Neuronal stem cell (in vitro differentiated cells): ENCODE data around the gene AP5S1.

Experiments
- DNase-seq: peaks from one replicate; pipeline ENCODE4 v3.0.0-alpha.2; 2013; ENCODE audit warnings: low spot score
- H2AFZ ChIP-seq: one replicate; pipeline ENCODE4 v1.6.1; 2013; ENCODE audit warnings: mild to moderate bottlenecking, low read length, inconsistent platforms
- H2AK5ac ChIP-seq: 2 replicates; pipeline ENCODE4 v1.6.1; 2013; ENCODE audit warnings: low read depth, mild to moderate bottlenecking, inconsistent platforms, low read length, moderate library complexity, mixed read lengths
- H2BK120ac ChIP-seq: 2 replicates; pipeline ENCODE4 v1.6.1; 2013; ENCODE audit warnings: low read depth, mild to moderate bottlenecking, inconsistent platforms, low read length, moderate library complexity, mixed read lengths
- H2BK12ac ChIP-seq: one replicate; pipeline ENCODE4 v1.6.1; 2013; ENCODE audit warnings: low read length, inconsistent platforms
- H2BK15ac ChIP-seq: 2 replicates; pipeline ENCODE4 v1.6.1; 2013; ENCODE audit warnings: mild to moderate bottlenecking, low read length, inconsistent platforms, mixed read lengths
- H2BK5ac ChIP-seq: one replicate; pipeline ENCODE4 v1.6.1; 2013; ENCODE audit warnings: inconsistent platforms, mild to moderate bottlenecking, low read length, moderate library complexity
- H3K14ac ChIP-seq: one replicate; pipeline ENCODE4 v1.6.1; 2013; ENCODE audit warnings: low read length, inconsistent platforms
- H3K18ac ChIP-seq: 2 replicates; pipeline ENCODE4 v1.6.1; 2013; ENCODE audit warnings: low read length, inconsistent platforms
- H3K23ac ChIP-seq: 2 replicates; pipeline ENCODE4 v1.6.1; 2013; ENCODE audit warnings: low read depth, mild to moderate bottlenecking, mixed read lengths, low read length, inconsistent platforms; ENCODE audit not compliant: poor library complexity
- H3K27ac ChIP-seq: replicated peaks from 3 replicates; pipeline ENCODE4 v1.5.1; 2013; ENCODE audit warnings: low read length, inconsistent platforms
- H3K27me3 ChIP-seq, 3 experiments: 2 replicates each; pipeline ENCODE4 v1.6.1; 2013; ENCODE audit warnings: low read length in 3 of 3, mild to moderate bottlenecking in 2 of 3, inconsistent platforms in 1 of 3, low read depth in 1 of 3, mixed read lengths in 1 of 3, moderate library complexity in 1 of 3; ENCODE audit not compliant: control insufficient read depth in 3 of 3, insufficient read depth in 3 of 3
- H3K36me3 ChIP-seq, 2 donors: replicated peaks in 1 of 2; 2 replicates each; pipeline ENCODE4 v1.6.1; 2013; ENCODE audit warnings: low read length in 2 of 2; ENCODE audit not compliant: control insufficient read depth in 2 of 2, insufficient read depth in 2 of 2
- H3K4ac ChIP-seq: 2 replicates; pipeline ENCODE4 v1.6.1; 2013; ENCODE audit warnings: inconsistent platforms, mild to moderate bottlenecking, low read length, moderate library complexity
- H3K4me1 ChIP-seq, 2 donors: 1 replicate in 1 of 2; 2 replicates in 1 of 2; pipeline ENCODE4 v1.6.1; 2013; ENCODE audit warnings: low read length in 2 of 2, low read depth in 1 of 2; ENCODE audit not compliant: control insufficient read depth in 2 of 2, insufficient read depth in 1 of 2
- H3K4me2 ChIP-seq: one replicate; pipeline ENCODE4 v1.6.1; 2013; ENCODE audit warnings: mild to moderate bottlenecking, low read length, inconsistent platforms; ENCODE audit not compliant: insufficient read depth, poor library complexity, severe bottlenecking
- H3K4me3 ChIP-seq, 2 donors: 2 replicates each; pipeline ENCODE4 v1.5.1; 2013; ENCODE audit warnings: low read length in 2 of 2, mild to moderate bottlenecking in 2 of 2, inconsistent platforms in 1 of 2, moderate library complexity in 1 of 2
- H3K79me1 ChIP-seq: one replicate; pipeline ENCODE4 v1.6.1; 2013; ENCODE audit warnings: low read depth, mild to moderate bottlenecking, inconsistent platforms, low read length, moderate library complexity
- H3K9ac ChIP-seq: one replicate; pipeline ENCODE4 v1.6.1; 2013; ENCODE audit warnings: mild to moderate bottlenecking, low read depth, low read length, inconsistent platforms; ENCODE audit not compliant: poor library complexity
- H3K9me3 ChIP-seq, 2 donors: replicated peaks in 1 of 2; 2 replicates each; pipeline versions ENCODE3 to v1.6.1; 2013; ENCODE audit warnings: low read length in 2 of 2, mild to moderate bottlenecking in 2 of 2, inconsistent platforms in 1 of 2, low read depth in 1 of 2, mixed read lengths in 1 of 2, moderate library complexity in 1 of 2; ENCODE audit not compliant: control insufficient read depth in 2 of 2, insufficient read depth in 1 of 2
- H4K8ac ChIP-seq: one replicate; pipeline ENCODE4 v1.6.1; 2013; ENCODE audit warnings: low read depth, mild to moderate bottlenecking, inconsistent platforms, low read length, moderate library complexity
- H4K91ac ChIP-seq: one replicate; pipeline ENCODE4 v1.6.1; 2013; ENCODE audit warnings: low read length, low read depth, mild to moderate bottlenecking, inconsistent platforms; ENCODE audit not compliant: poor library complexity
- WGBS, 2 donors: extraction: QIAGEN DNeasy Blood & Tissue Kit; methylation state at CpG; one replicate each; pipeline ENCODE4 v1.1.7; 2013; ENCODE audit warnings: missing lambda C conversion rate in 2 of 2, mixed read lengths in 1 of 2; ENCODE audit not compliant: insufficient read length in 2 of 2, insufficient replicate concordance in 1 of 2; ENCODE audit errors: extremely low coverage in 2 of 2; 5-methylcytosine and 5-hydroxymethylcytosine counted together

Gene AP5S1

DNA sequence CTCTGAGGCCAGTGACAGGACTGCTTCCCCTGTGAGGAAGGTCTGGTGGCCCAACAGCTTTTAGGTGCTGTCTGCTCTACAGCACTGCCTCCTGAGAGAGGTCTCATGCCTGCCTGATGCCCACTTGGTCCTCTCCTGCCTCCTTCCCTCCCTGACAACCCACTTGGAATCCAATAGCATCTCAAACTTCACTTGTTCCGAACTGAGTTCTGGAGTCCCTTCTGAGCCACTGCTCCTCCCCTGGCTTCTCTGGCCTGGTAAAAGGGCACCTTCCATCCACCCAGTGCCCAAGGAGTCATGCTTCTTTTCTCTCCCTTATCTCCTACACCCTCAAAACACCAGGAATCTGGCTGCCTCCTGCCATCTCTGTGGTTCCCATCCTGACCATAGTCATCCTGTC lies 28.2 kb downstream of the AP5S1 start:
- H3K4me3 ChIP-seq, result peak overlapping the region; percentile 9 to 58
- no peak overlapping the region for H3K18ac ChIP-seq
- no CpG with 5 or more reads among the region's 1 CpG for WGBS, 2 donors
- H2BK12ac ChIP-seq, result no peak overlapping the region
- peaks cover 2 to 3% of the 10 kb centered on the region in 2 donors for H3K36me3 ChIP-seq
- H3K4me1 ChIP-seq, result peaks cover 5 to 8% of the 10 kb centered on the region in 2 donors
- no peak overlapping the region for H3K23ac ChIP-seq
- peaks cover 0 to 4% of the 10 kb centered on the region in 2 donors for H3K9me3 ChIP-seq
- no peak overlapping the region for H3K27ac ChIP-seq
- no peaks in the 10 kb centered on the region for H3K27me3 ChIP-seq
- H4K8ac ChIP-seq, result no peak overlapping the region
- no peak for DNase-seq
- no peak overlapping the region for H2AFZ ChIP-seq
- H3K79me1 ChIP-seq, result peaks cover 13% of the 10 kb centered on the region
- H3K4ac ChIP-seq, result no peak overlapping the region
- no peak overlapping the region for H4K91ac ChIP-seq
- no peak overlapping the region for H3K9ac ChIP-seq
- no peak overlapping the region for H3K4me2 ChIP-seq
- H2AK5ac ChIP-seq, result no peak overlapping the region
- no peak overlapping the region for H3K14ac ChIP-seq
- no peak overlapping the region for H2BK5ac ChIP-seq
- H2BK120ac ChIP-seq, result no peak overlapping the region
- no peak overlapping the region for H2BK15ac ChIP-seq

DNA sequence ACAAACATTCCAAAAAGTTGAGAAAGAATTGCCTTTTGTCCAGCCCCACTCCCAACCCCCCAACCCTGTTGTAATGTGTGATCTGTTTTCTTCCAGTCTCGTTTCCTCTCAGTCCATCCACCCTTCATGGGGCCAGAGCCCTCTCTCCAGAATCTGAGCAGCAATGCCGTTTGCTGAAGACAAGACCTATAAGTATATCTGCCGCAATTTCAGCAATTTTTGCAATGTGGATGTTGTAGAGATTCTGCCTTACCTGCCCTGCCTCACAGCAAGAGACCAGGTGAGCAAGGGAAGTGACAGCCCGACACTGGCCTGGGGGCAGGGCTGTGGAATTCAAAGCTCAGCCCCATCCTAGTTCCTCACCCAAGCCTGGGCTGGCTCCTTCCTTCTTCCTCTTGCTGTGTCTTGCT lies 34.1 kb downstream of the AP5S1 start:
- H2BK15ac ChIP-seq, result no peak overlapping the region
- no peak overlapping the region for H3K23ac ChIP-seq
- H3K4me2 ChIP-seq, result no peak overlapping the region
- H3K79me1 ChIP-seq, result peaks cover 3% of the 10 kb centered on the region
- H2BK12ac ChIP-seq, result no peak overlapping the region
- no peak overlapping the region for H3K4ac ChIP-seq
- no peak for DNase-seq
- no peaks in the 10 kb centered on the region for H3K27me3 ChIP-seq
- H3K4me1 ChIP-seq, result no peaks in the 10 kb centered on the region
- H3K36me3 ChIP-seq, result peaks cover 18 to 36% of the 10 kb centered on the region in 2 donors
- no peak overlapping the region for H4K8ac ChIP-seq
- no peak overlapping the region for H2BK120ac ChIP-seq
- no peak overlapping the region for H4K91ac ChIP-seq
- H3K9me3 ChIP-seq, result peaks cover 0 to 2% of the 10 kb centered on the region in 2 donors
- no peak overlapping the region for H3K4me3 ChIP-seq
- no peak overlapping the region for H3K9ac ChIP-seq
- H3K18ac ChIP-seq, result no peak overlapping the region
- no peak overlapping the region for H3K27ac ChIP-seq
- H2BK5ac ChIP-seq, result no peak overlapping the region
- no CpG with 5 or more reads among the region's 4 CpGs for WGBS, 2 donors
- no peak overlapping the region for H2AFZ ChIP-seq
- no peak overlapping the region for H2AK5ac ChIP-seq
- H3K14ac ChIP-seq, result no peak overlapping the region

DNA sequence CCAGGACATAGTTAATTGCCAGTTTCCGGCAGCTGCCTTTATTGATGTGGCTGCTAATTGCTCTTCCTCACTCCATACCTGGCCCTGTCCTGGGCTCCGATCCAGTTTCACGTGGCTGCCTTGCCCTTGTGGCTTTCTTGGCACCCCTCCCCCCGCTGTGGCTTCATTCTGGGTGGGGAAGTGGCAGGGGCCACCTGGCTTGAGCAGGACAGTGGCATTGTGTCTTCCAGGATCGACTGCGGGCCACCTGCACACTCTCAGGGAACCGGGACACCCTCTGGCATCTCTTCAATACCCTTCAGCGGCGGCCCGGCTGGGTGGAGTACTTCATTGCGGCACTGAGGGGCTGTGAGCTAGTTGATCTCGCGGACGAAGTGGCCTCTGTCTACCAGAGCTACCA lies 37.1 kb downstream of the AP5S1 start:
- no peak overlapping the region for H2BK12ac ChIP-seq
- H3K14ac ChIP-seq, result no peak overlapping the region
- H3K27me3 ChIP-seq, result no peaks in the 10 kb centered on the region
- H3K9me3 ChIP-seq, result peaks cover 5 to 9% of the 10 kb centered on the region in 2 donors
- DNase-seq, result no peak
- H2BK120ac ChIP-seq, result no peak overlapping the region
- H4K91ac ChIP-seq, result no peak overlapping the region
- H2BK15ac ChIP-seq, result no peak overlapping the region
- peaks cover 1% of the 10 kb centered on the region for H3K79me1 ChIP-seq
- no peak overlapping the region for H3K9ac ChIP-seq
- no peak overlapping the region for H3K4me3 ChIP-seq
- H3K4ac ChIP-seq, result no peak overlapping the region
- no peak overlapping the region for H3K4me2 ChIP-seq
- H2AK5ac ChIP-seq, result no peak overlapping the region
- no peak overlapping the region for H2AFZ ChIP-seq
- H3K18ac ChIP-seq, result no peak overlapping the region
- H3K27ac ChIP-seq, result no peak overlapping the region
- H3K36me3 ChIP-seq, result peaks cover 29 to 53% of the 10 kb centered on the region in 2 donors
- no peak overlapping the region for H4K8ac ChIP-seq
- H3K4me1 ChIP-seq, result no peaks in the 10 kb centered on the region
- no peak overlapping the region for H2BK5ac ChIP-seq
- no peak overlapping the region for H3K23ac ChIP-seq
- WGBS, 2 donors, result no CpG with 5 or more reads among the region's 14 CpGs

DNA sequence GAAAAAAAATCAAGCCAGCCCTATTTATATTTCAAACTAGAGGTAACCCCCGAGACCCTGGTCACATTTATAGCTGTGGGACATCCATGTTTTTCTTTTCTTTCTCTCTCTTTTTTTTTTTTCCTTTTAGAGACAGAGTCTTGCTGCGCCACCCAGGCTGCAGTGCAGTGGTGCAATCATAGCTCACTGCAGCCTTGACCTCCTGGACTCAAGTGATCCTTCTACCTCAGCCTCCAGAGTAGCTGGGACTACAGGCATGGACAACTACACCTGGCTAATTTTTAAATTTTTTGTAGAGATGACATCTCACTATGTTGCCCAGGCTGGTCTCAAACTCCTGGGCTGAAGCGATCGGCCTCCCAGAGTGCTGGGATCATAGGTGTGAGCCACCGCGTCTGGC lies 38.3 kb downstream of the AP5S1 start:
- H2AFZ ChIP-seq, result no peak overlapping the region

More for the DNA sequence above, 38.3 kb downstream of the AP5S1 start:
- H3K18ac ChIP-seq, result no peak overlapping the region
- H4K8ac ChIP-seq, result no peak overlapping the region
- H3K79me1 ChIP-seq, result peaks cover 1% of the 10 kb centered on the region
- no CpG with 5 or more reads among the region's 6 CpGs for WGBS, 2 donors
- no peak overlapping the region for H2BK12ac ChIP-seq
- H3K9ac ChIP-seq, result no peak overlapping the region
- peaks cover 41 to 66% of the 10 kb centered on the region in 2 donors for H3K36me3 ChIP-seq
- H2BK5ac ChIP-seq, result no peak overlapping the region
- H2BK15ac ChIP-seq, result no peak overlapping the region
- no peak overlapping the region for H3K27ac ChIP-seq
- no peak overlapping the region for H3K4me2 ChIP-seq
- DNase-seq, result no peak
- H3K4me3 ChIP-seq, result no peak overlapping the region
- no peak overlapping the region for H4K91ac ChIP-seq
- H3K23ac ChIP-seq, result no peak overlapping the region
- H3K27me3 ChIP-seq, result no peaks in the 10 kb centered on the region
- no peaks in the 10 kb centered on the region for H3K4me1 ChIP-seq
- no peak overlapping the region for H2BK120ac ChIP-seq
- no peak overlapping the region for H2AK5ac ChIP-seq
- peaks cover 5 to 9% of the 10 kb centered on the region in 2 donors for H3K9me3 ChIP-seq
- H3K4ac ChIP-seq, result no peak overlapping the region
- no peak overlapping the region for H3K14ac ChIP-seq
